HG03039 (cell line): ENCODE measurements around the gene PTEN.
"Not testable (repeated sequence)": the region's sequence is repeated elsewhere in the genome, so short reads cannot be mapped to it uniquely, and the experiment has no call there.

Experiments used
- ATAC-seq: cut with Tn5 transposase; IDR thresholded peaks from one replicate; pipeline ENCODE4 v1.9.1; 2021; ENCODE audit warnings: mild to moderate bottlenecking, moderate library complexity; ENCODE audit not compliant: unreplicated experiment

PTEN gene

DNA sequence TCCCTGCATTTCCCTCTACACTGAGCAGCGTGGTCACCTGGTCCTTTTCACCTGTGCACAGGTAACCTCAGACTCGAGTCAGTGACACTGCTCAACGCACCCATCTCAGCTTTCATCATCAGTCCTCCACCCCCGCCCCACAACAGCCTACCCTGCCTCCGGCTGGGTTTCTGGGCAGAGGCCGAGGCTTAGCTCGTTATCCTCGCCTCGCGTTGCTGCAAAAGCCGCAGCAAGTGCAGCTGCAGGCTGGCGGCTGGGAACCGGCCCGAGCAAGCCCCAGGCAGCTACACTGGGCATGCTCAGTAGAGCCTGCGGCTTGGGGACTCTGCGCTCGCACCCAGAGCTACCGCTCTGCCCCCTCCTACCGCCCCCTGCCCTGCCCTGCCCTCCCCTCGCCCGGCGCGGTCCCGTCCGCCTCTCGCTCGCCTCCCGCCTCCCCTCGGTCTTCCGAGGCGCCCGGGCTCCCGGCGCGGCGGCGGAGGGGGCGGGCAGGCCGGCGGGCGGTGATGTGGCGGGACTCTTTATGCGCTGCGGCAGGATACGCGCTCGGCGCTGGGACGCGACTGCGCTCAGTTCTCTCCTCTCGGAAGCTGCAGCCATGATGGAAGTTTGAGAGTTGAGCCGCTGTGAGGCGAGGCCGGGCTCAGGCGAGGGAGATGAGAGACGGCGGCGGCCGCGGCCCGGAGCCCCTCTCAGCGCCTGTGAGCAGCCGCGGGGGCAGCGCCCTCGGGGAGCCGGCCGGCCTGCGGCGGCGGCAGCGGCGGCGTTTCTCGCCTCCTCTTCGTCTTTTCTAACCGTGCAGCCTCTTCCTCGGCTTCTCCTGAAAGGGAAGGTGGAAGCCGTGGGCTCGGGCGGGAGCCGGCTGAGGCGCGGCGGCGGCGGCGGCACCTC is at the start of gene PTEN, which contains the start of gene KLLN:
Gene PTEN, plus strand, starts transcription at position 573 of the 891 bp plus-strand sequence. CDS start 845 bp downstream, outside the sequence.
Gene KLLN, minus strand, starts transcription at position 481 of the 891 bp plus-strand sequence. CDS start 1,046 bp downstream, outside the sequence.
- peak; percentile 33 for ATAC-seq

DNA sequence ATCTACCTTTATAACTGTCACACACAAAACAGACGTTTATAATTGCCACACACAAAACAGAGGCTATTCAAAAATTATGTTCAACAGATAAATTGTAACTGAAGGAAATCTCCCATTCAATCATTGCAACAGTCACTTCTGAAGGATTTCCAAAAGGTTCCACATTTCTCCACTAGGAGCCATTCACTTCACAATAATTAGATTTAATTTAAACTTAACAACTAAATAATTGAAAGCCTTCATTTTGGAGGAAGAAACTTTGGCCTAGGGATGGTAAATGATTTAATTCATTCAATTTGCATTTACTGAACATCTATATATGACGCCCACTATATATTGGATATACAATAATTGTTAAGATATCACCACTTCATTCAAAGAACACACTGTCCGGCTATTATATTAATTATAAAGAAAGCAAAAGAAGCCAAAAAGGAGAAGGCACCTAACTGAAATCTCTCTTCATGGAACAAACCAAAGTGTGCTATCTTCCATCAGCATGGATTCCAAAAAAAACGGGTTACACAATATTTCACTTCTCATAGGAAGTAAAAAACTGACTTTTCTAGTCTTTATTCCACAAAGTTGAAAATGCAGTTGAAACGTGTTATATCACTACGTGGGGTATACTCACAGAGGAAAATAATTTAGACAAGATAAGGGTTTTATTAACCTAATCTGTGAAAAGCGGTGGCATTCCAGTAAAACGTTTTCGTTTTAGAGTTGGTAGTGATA is 47.1 kb upstream of the PTEN start:
- no peak for ATAC-seq

DNA sequence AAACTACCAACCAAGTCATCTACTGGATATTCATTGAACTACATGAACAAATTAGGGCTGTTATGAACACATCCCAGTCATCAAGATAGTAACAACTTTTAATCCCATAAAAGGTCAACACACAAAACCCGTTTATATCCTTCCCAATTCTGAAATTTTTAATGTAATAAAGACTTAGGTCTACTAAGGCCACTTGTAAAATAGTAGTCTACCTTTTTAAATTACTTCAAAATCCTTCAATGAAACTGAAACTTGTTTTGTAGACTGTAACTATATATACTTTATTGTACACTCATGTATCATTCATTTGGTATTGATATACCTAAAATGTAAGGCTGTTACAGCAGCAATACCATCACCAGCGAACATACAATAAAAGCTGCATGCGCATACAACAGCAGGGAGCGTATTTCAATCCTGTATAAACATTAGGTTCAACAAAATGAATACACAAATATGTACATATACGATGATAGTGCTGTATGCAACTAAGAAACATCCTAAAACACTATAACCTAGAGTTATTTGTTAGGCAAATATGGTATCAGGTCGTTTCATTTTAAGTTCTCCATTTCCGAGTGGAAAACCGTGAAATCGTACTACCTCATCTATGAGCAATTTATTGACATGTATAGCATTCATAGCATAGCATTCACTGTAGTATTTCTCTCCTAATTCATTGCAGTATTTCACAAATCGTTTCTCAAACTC is 46.4 kb upstream of the PTEN start:
- no peak for ATAC-seq

DNA sequence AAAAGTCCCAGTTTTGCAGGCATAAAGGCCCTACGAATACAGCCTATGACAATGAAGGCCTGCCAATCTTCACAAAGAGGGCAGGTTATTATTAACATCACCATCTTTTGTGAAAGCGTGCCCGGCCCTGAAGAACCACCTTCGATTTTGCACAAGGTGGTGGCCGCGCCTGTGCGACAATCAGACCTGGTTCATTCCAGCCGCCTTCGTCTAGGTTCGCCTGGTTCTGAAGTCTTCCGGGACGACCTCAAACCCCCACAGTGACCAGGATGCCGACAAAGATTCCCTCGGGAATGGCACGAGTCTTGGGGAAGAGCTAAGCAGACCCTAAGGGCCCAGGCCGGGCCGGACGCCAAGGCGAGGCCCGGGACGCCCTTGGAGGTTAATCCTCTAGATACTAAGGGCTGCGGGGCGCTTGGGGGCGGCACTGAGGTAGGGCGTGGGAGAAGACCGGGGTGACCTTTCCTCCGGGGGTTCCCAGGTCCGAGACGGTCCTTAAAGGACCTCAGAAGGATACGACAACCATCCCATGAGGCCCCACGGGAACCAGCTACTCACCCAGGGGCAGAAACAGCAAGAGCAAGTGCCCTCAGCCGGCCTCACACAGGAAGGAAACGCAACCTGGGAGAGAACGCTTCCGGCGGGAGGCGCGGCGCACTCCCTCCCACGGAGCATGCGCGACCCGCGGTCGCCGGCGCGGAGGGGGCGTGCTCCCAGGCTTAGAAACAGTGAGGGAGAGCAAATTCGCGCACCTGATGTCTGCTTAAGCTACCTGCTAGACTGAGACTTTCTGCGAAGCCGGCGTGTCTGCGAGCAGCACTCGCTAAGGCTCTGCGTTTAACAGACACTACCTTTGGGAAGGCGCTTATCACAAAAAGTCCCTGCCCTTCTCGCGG is 45.6 kb upstream of the PTEN start, which contains the start of gene ATAD1:
Gene ATAD1, minus strand, starts transcription at position 618 of the 896 bp plus-strand sequence. CDS start 3,627 bp downstream, outside the sequence.
- peak; percentile 85 for ATAC-seq

DNA sequence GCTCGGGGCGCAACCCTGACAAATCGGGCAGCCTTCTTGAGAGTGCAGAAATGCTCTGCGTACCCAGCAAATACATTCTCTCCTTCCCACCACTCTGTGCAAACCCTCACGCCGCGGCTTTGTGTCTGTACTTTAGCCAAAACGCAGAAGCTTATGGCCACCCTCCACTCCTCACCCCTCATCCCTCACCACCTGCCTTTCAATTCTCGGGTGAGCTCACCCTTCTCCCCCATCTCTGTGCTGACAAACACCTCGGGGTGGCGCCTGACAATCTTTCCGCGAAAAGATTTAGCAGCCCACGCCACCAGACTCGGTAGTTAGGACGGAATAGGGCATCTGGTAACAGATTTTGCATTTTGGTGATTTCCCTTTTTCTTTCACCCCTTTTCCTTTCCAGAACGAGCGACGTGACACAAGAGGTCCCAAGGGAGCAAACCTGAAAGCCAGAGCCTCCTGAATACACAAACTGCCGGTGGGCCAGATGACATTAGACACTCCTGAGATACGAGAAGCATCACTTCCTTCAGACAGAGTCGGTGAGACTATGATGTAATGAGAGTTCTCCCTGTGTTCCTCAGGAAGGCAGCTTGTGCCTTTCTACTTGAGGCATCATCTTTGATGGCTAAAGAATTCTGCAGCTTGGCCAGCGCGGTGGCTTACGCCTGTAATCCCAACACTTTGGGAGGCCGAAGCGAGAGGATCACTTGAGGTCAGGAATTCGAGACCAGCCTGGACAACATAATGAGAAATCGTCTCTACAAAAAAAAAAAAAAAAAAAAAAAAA is 44.7 kb upstream of the PTEN start:
- ATAC-seq = peak; percentile 48

DNA sequence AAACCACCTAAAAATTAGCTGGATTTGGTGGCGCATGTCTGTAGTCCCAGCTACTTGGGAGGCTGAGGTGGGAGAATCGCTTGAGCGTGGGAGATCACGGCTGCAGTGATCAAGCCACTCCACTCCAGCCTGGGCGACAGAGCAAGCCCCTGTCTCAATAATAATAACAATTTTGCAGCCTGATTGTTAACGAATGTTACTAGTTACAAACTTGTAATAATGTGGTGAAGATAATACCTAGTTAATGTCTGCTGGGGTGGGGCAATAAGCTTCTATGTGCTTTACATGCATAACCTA is 44.2 kb upstream of the PTEN start:
- ATAC-seq = no peak

DNA sequence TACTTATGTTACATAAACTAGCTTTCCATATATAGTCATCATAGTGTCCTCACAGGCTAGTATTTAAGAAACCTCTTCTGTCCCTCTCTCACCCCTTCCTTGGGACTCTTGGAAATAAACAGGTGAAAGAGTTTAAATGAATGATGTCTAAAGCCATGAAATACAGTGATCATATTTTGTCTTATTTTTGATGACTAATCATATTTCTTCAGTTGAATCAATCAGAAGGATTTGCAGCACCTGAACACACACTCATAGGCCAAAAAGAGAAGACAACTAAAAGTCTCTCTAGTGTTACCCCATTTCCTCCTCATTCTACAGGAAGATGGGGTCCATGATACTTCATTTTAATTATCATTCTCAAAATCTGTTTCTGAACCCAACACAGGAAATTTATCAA is 36.8 kb upstream of the PTEN start:
- ATAC-seq = no peak

DNA sequence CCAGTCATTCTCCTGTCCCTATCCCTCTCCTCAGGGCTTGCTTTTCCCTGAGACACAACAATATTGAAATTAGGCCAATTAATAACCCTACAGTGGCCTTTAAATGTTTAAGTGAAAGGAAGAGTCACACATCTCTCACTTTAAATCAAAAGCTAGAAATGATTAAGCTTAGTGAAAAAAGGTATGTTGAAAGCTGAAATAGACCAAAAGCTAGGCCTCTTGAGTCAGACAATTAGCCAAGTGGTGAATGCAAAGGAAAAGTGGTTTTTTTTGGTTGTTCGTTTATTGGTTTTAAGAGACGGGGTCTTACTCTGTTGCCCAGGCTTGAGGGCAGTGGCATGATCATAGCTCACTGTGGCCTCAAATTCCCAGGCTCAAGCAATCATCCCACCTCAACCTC is 35.7 kb upstream of the PTEN start:
- no peak for ATAC-seq

DNA sequence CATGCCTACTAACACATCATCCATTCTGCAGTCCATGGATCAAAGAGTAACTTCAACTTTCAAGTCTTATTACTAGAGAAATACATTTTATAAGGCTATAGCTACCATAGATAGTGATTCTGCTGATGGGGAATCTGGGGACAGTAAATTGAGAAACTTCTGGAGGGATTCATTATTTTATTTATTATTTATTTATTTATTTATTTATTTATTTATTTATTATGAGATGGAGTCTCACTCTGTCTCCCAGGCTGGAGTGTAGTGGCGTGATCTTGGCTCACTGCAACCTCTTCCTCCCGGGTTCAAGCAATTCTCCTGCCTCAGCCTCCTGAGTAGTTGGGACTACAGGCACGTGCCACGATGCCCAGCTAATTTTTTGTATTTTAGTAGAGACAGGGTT is 34.4 kb upstream of the PTEN start:
- not testable (repeated sequence) for ATAC-seq

DNA sequence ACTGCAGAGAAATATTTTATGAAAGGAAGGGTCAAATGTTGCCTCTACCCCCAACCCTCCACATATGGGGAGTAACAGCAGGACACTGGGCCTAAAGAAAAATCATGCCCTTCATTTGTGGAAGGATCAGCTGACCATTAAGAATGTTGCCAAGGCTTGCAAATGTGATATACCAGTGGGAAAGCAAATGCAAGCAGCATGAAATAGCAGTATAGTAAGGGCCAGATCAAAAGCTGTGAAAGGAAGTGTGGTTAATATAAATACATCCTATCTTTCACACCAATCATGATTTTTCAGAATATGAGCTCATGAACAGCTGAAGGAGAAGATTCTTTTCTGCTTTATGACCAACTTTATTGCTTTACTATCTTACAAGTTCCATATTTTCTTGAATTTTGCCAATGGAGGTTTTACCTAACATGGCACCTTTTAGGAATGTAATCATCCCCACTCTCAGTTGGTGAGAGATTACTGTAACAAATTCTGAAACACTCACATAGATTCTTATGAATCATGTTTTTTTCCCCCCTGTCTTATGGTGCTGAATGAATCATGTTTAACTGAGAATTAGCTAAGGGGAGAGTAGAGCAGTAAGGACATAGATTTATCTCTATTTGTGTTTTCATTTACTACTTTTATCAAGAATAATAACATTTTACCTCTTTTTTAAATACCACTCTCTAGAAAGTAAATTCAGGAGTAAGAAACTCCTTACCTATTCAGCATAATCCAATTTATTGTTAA is 33.3 kb upstream of the PTEN start:
- ATAC-seq = no peak

DNA sequence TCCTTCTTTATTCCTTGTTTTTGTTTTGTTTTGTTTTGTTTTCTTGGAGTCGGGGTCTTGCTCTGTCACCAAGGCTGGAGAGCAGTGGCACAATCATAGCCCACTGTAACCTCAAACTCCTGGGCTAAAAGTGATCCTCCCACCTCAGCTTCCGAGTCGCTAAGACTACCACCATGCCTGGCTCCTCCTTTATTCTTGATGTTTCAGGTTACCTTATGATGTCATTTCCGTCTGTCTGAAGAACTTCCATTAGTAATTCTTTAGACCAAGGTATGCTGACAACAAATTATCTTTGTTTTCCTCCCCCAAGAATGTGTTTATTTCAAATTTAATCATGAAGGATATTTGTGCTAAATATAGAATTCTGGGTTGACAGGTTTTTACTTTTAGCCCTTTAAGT is 27.3 kb upstream of the PTEN start:
- no peak for ATAC-seq

DNA sequence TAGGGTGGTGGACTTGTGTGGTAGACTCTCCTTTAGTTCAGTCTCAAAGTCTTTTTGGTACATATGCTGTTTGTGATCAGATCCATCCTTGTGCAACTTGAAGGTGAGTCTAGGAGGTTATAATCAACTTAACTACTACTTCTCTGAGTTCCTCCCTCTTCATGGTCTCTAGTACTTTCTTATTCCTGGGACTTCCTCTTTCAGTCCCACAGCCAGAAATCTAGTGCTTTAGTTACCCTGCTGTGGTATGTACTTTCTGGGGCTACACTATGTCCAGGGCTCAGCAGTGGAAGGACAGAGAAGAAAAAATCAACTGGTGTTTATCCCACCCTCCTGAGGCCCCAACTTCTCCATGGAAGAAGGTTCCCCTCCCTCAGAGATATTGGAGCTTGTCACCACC is 26.0 kb upstream of the PTEN start:
- ATAC-seq = no peak

DNA sequence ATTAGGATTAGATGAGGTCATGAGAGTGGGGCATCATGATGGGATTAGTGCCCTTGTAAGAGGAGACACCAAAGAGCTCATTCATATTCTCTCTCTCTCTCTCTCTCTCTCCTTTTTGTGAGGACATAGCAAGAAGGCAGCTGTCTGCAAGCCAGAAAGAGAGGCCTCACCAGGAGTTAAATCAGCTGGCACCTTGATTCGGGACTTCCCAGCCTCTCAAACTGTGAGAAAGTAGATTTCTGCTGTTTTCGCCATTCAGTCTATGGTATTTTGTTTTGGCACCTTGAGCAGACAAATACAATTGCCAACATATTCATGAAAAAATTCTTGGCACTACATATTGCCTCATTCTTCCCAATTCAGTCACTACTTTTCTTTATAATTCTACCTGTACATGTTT is 24.8 kb upstream of the PTEN start:
- no peak for ATAC-seq

DNA sequence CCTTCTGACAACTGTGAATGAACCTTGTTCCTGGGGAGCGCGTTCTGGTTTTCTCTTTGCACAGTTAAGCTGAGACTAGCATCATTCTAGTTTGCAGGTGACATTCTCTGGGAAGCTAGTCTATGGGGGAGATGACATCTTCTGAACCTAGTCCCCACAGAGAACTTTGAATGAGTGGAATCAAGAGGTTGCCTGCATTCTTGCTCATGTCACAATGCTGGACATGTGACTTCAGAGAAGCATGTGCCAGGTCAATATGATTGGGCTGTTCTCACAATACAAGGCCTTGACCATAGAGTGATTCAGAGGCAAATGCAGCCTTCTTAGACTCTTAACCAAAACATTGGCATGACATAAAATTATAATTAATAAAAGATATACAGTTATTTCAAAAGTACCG is 22.2 kb upstream of the PTEN start:
- no peak for ATAC-seq

DNA sequence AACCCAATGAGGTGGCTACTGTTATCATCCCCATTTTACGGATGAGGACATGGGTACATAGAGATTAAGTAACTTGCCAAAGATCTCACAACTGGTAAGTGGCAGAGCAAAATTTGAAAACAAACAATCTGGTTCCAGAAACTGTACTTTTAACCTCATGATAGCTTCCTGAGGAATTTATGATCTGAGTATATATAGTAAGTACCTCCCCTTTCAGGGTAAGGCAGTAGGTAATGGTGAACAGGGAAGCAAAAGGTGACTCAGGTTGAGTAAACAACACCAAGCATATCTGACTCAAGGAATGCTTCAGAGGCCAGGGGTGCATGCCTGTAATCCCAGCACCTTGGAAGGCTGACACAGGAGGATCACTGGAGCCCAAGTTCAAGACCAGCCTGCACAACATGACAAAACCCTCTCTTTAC is 21.2 kb upstream of the PTEN start:
- no peak for ATAC-seq

DNA sequence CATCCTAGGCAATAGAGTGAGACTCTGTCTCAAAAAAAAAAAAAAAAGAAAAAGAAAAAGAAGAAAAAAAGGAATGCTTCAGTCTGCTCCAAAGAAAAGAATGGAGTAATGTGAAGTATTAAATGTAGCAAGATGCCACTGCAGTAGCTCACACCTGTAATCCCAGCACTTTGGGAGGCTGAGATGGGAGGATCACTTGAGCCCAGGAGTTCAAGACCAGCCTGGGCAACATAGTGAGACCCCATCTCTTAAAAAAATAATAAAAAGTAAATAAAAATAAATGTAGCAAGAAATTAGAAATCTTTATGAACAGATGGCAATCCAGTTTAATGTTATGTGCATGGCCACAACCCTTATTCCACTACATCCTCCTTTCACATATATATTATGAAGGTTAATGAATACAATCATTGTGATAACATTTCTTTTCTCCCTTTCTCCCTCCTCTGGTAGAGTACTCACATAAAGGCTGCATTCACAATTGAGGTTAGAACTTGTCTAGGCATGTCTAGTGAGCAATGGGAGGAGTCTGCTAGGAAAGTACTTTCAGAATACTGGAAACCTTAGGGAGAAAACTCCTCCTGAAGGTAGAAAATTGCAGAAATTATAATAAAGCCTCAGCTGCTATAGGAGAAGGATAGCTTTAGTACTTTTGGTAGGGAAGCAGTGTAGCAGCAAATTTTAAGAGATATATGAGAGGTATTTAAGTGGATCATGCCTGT is 20.5 kb upstream of the PTEN start:
- ATAC-seq = no peak

DNA sequence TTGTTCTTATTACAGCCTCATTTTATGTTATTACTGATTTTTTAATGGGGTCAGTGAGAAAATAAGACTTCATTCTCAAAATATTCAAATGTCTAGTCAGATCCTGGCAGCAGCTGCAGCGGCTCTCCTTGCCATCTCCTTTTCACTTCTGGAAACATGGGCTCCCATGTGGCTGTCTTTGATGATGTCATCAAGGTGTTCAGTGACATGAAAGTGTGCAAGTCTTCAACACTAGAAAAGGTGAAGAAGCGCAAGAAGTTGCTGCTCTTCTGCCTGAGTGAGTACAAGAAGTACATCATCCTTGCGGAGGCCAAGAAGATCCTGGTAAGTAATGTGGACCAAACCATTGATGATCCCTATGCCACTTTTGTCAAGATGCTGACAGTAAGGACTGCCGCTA is 19.7 kb upstream of the PTEN start:
- no peak for ATAC-seq
